Effector memory CD8-positive, alpha-beta T cell (primary cell): ENCODE data around the gene ANKS1B.

Experiments
- ATAC-seq: fragments of 150-1000 bp; cut with Tn5 transposase; replicated peaks from 2 replicates; pipeline ENCODE4 v1.10.0; 2021; ENCODE audit warnings: mild to moderate bottlenecking, moderate library complexity
- DNase-seq, 3 experiments: peaks; one replicate each; pipeline ENCODE4 v3.0.0; 2021
- H3K27ac Mint-ChIP-seq, 2 donors: one replicate each; pipeline ENCODE4 v1.8.0; 2022; ENCODE audit warnings: mild to moderate bottlenecking in 2 of 2, mixed read lengths in 2 of 2, moderate library complexity in 2 of 2
- H3K27me3 Mint-ChIP-seq, 2 donors: one replicate each; pipeline ENCODE4 v1.8.0; 2022; ENCODE audit warnings: mixed read lengths in 2 of 2
- H3K36me3 Mint-ChIP-seq: one replicate; pipeline ENCODE4 v1.8.0; 2022; ENCODE audit warnings: mild to moderate bottlenecking, moderate library complexity, mixed read lengths; ENCODE audit not compliant: insufficient read depth
- H3K4me1 Mint-ChIP-seq, 2 donors: one replicate each; pipeline ENCODE4 v1.8.0; 2022; ENCODE audit warnings: low read depth in 2 of 2, mixed read lengths in 2 of 2
- H3K4me3 Mint-ChIP-seq, 2 donors: one replicate each; pipeline ENCODE4 v1.8.0; 2022; ENCODE audit warnings: mild to moderate bottlenecking in 2 of 2, mixed read lengths in 2 of 2, moderate library complexity in 2 of 2
- H3K9me3 Mint-ChIP-seq, 2 donors: one replicate each; pipeline ENCODE4 v1.8.0; 2022; ENCODE audit warnings: mixed read lengths in 2 of 2

The ANKS1B gene

GRCh38 chr12:99026332-99027054 is 958.2 kb downstream of the ANKS1B start:
- no peaks in the 10 kb centered on the region for H3K36me3 Mint-ChIP-seq
- DNase-seq (no peak), ATAC-seq (no peak)
- peaks cover 0 to 5% of the 10 kb centered on the region in 2 donors for H3K9me3 Mint-ChIP-seq
- no peak overlapping the region for H3K4me3 Mint-ChIP-seq
- H3K27ac Mint-ChIP-seq = no peak overlapping the region
- no peaks in the 10 kb centered on the region for H3K4me1 Mint-ChIP-seq
- peaks cover 9 to 14% of the 10 kb centered on the region in 2 donors for H3K27me3 Mint-ChIP-seq

GRCh38 chr12:99024870-99025269 is 959.9 kb downstream of the ANKS1B start:
- DNase-seq (no peak), ATAC-seq (no peak)
- no peak overlapping the region for H3K4me3 Mint-ChIP-seq
- H3K36me3 Mint-ChIP-seq = no peaks in the 10 kb centered on the region
- no peak overlapping the region for H3K27ac Mint-ChIP-seq
- H3K9me3 Mint-ChIP-seq = peaks cover 0 to 5% of the 10 kb centered on the region in 2 donors
- no peaks in the 10 kb centered on the region for H3K4me1 Mint-ChIP-seq
- peaks cover 7 to 9% of the 10 kb centered on the region in 2 donors for H3K27me3 Mint-ChIP-seq

GRCh38 chr12:99024191-99024590 is 960.5 kb downstream of the ANKS1B start:
- Mint-ChIP-seq H3K36me3 (no peaks in the 10 kb centered on the region), H3K9me3 (peaks cover 0 to 6% of the 10 kb centered on the region in 2 donors), H3K27ac (no peak overlapping the region), H3K27me3 (peaks cover 7 to 9% of the 10 kb centered on the region in 2 donors), H3K4me1 (no peaks in the 10 kb centered on the region), H3K4me3 (no peak overlapping the region)
- DNase-seq (no peak), ATAC-seq (no peak)

- Mint-ChIP-seq H3K9me3 (peaks cover 0 to 6% of the 10 kb centered on the region in 2 donors), H3K36me3 (no peaks in the 10 kb centered on the region), H3K4me3 (no peak overlapping the region), H3K4me1 (no peaks in the 10 kb centered on the region), H3K27ac (no peak overlapping the region), H3K27me3 (peaks cover 7 to 9% of the 10 kb centered on the region in 2 donors)
- DNase-seq (no peak), ATAC-seq (no peak)
These were observed 963.9 kb downstream of the ANKS1B start for GRCh38 chr12:99020871-99021270.

- peaks cover under 1 to 3% of the 10 kb centered on the region in 2 donors for H3K27me3 Mint-ChIP-seq
- peaks cover 0 to 6% of the 10 kb centered on the region in 2 donors for H3K9me3 Mint-ChIP-seq
- no peaks in the 10 kb centered on the region for H3K4me1 Mint-ChIP-seq
- H3K4me3 Mint-ChIP-seq = no peak overlapping the region
- no peaks in the 10 kb centered on the region for H3K36me3 Mint-ChIP-seq
- ATAC-seq = no peak
- H3K27ac Mint-ChIP-seq = no peak overlapping the region
- DNase-seq = no peak
These were observed 964.9 kb downstream of the ANKS1B start for GRCh38 chr12:99019798-99020197.

- ATAC-seq = no peak
- DNase-seq = no peak
- Mint-ChIP-seq H3K27me3 (no peaks in the 10 kb centered on the region), H3K27ac (no peak overlapping the region), H3K4me3 (no peak overlapping the region), H3K4me1 (no peaks in the 10 kb centered on the region), H3K9me3 (peaks cover 0 to 6% of the 10 kb centered on the region in 2 donors), H3K36me3 (no peaks in the 10 kb centered on the region)
These were observed 966.8 kb downstream of the ANKS1B start for GRCh38 chr12:99017971-99018370.

GRCh38 chr12:99009654-99010296 is 975.0 kb downstream of the ANKS1B start:
- Mint-ChIP-seq H3K9me3 (no peaks in the 10 kb centered on the region), H3K4me1 (no peaks in the 10 kb centered on the region), H3K4me3 (no peak overlapping the region), H3K27ac (no peak overlapping the region), H3K36me3 (no peaks in the 10 kb centered on the region), H3K27me3 (peaks cover 7 to 12% of the 10 kb centered on the region in 2 donors)
- no peak for ATAC-seq
- no peak for DNase-seq

- no peak overlapping the region for H3K4me3 Mint-ChIP-seq
- ATAC-seq = no peak
- no peaks in the 10 kb centered on the region for H3K36me3 Mint-ChIP-seq
- no peaks in the 10 kb centered on the region for H3K4me1 Mint-ChIP-seq
- H3K9me3 Mint-ChIP-seq = no peaks in the 10 kb centered on the region
- H3K27ac Mint-ChIP-seq = no peak overlapping the region
- DNase-seq = no peak
- H3K27me3 Mint-ChIP-seq = peaks cover 7 to 9% of the 10 kb centered on the region in 2 donors
These were observed 979.1 kb downstream of the ANKS1B start for GRCh38 chr12:99005601-99006000.

- H3K4me1 Mint-ChIP-seq = no peaks in the 10 kb centered on the region
- ATAC-seq (no peak), DNase-seq (no peak)
- no peak overlapping the region for H3K4me3 Mint-ChIP-seq
- no peaks in the 10 kb centered on the region for H3K9me3 Mint-ChIP-seq
- H3K27ac Mint-ChIP-seq = no peak overlapping the region
- H3K36me3 Mint-ChIP-seq = no peaks in the 10 kb centered on the region
- H3K27me3 Mint-ChIP-seq = peaks cover 7 to 9% of the 10 kb centered on the region in 2 donors
These were observed 979.8 kb downstream of the ANKS1B start for GRCh38 chr12:99004799-99005466.

GRCh38 chr12:99002731-99003130 is 982.0 kb downstream of the ANKS1B start:
- Mint-ChIP-seq H3K36me3 (no peaks in the 10 kb centered on the region), H3K4me3 (no peak overlapping the region), H3K9me3 (no peaks in the 10 kb centered on the region), H3K27me3 (peaks cover 0 to 9% of the 10 kb centered on the region in 2 donors), H3K27ac (no peak overlapping the region), H3K4me1 (no peaks in the 10 kb centered on the region)
- ATAC-seq = no peak
- no peak for DNase-seq

GRCh38 chr12:99002156-99002555 is 982.6 kb downstream of the ANKS1B start:
- Mint-ChIP-seq H3K27ac (no peak overlapping the region), H3K9me3 (no peaks in the 10 kb centered on the region), H3K36me3 (no peaks in the 10 kb centered on the region), H3K4me3 (no peak overlapping the region), H3K4me1 (no peaks in the 10 kb centered on the region), H3K27me3 (peaks cover 0 to 9% of the 10 kb centered on the region in 2 donors)
- ATAC-seq (no peak), DNase-seq (no peak)

GRCh38 chr12:98999559-98999958 is 985.2 kb downstream of the ANKS1B start:
- Mint-ChIP-seq H3K27me3 (peaks cover 0 to 20% of the 10 kb centered on the region in 2 donors), H3K9me3 (no peaks in the 10 kb centered on the region), H3K4me3 (no peak overlapping the region), H3K27ac (no peak overlapping the region), H3K4me1 (no peaks in the 10 kb centered on the region), H3K36me3 (no peaks in the 10 kb centered on the region)
- DNase-seq = no peak
- no peak for ATAC-seq

- Mint-ChIP-seq H3K4me1 (no peaks in the 10 kb centered on the region), H3K4me3 (no peak overlapping the region), H3K27ac (no peak overlapping the region), H3K9me3 (no peaks in the 10 kb centered on the region), H3K36me3 (no peaks in the 10 kb centered on the region), H3K27me3 (peaks cover 0 to 20% of the 10 kb centered on the region in 2 donors)
- DNase-seq (no peak), ATAC-seq (no peak)
These were observed 985.9 kb downstream of the ANKS1B start for GRCh38 chr12:98998697-98999299.
